ENCODE results near the gene HAAO.
"Not testable (repeated sequence)": the region's sequence is repeated elsewhere in the genome, so short reads cannot be mapped to it uniquely, and the experiment has no call there.

Gene HAAO

GRCh38 chr2:42742740-42743658 lies 49.4 kb downstream of the HAAO start:
- no peak overlapping the region for H3K4me3 ChIP-seq (ENCODE audit: low read depth, low read length)
- DNase-seq (ENCODE audit: low read depth, low spot score), result no peak
- in situ Hi-C loops (cut with HindIII; ENCODE audit: low sequenced_read_pairs), result no loop called here
- TF ChIP-seq CTCF (IDR thresholded peaks at IDR 0.05; ENCODE audit: low read depth, low read length), result no peak

- in situ Hi-C loops (cut with HindIII; ENCODE audit: low sequenced_read_pairs), result no loop called here
- no peak for TF ChIP-seq CTCF (IDR thresholded peaks at IDR 0.05; ENCODE audit: low read depth, low read length)
- no peak for DNase-seq (ENCODE audit: low read depth, low spot score)
- H3K4me3 ChIP-seq (ENCODE audit: low read depth, low read length), result no peak overlapping the region
Measured at GRCh38 chr2:42741140-42741539, 51.2 kb downstream of the HAAO start.

- TF ChIP-seq CTCF (IDR thresholded peaks at IDR 0.05; ENCODE audit: low read depth, low read length), result no peak
- no peak for DNase-seq (ENCODE audit: low read depth, low spot score)
- H3K4me3 ChIP-seq (ENCODE audit: low read depth, low read length), result no peak overlapping the region
- in situ Hi-C loops (cut with HindIII; ENCODE audit: low sequenced_read_pairs), result no loop called here
Measured at GRCh38 chr2:42736598-42737322, 55.6 kb downstream of the HAAO start.

GRCh38 chr2:42733852-42734251 lies 58.5 kb downstream of the HAAO start:
- no peak overlapping the region for H3K4me3 ChIP-seq (ENCODE audit: low read depth, low read length)
- TF ChIP-seq CTCF (IDR thresholded peaks at IDR 0.05; ENCODE audit: low read depth, low read length), result no peak
- in situ Hi-C loops (cut with HindIII; ENCODE audit: low sequenced_read_pairs), result no loop called here
- DNase-seq (ENCODE audit: low read depth, low spot score), result no peak

GRCh38 chr2:42731316-42731715 lies 61.1 kb downstream of the HAAO start:
- H3K4me3 ChIP-seq (ENCODE audit: low read depth, low read length); in situ Hi-C loops (cut with HindIII; ENCODE audit: low sequenced_read_pairs); DNase-seq (ENCODE audit: low read depth, low spot score): not testable (repeated sequence)

GRCh38 chr2:42726680-42727079 lies 65.7 kb downstream of the HAAO start:
- no peak overlapping the region for H3K4me3 ChIP-seq (ENCODE audit: low read depth, low read length)
- TF ChIP-seq CTCF (IDR thresholded peaks at IDR 0.05; ENCODE audit: low read depth, low read length), result no peak
- DNase-seq (ENCODE audit: low read depth, low spot score), result no peak
- in situ Hi-C loops (cut with HindIII; ENCODE audit: low sequenced_read_pairs), result no loop called here

- in situ Hi-C loops (cut with HindIII; ENCODE audit: low sequenced_read_pairs), result no loop called here
- DNase-seq (ENCODE audit: low read depth, low spot score), result no peak
- TF ChIP-seq CTCF (IDR thresholded peaks at IDR 0.05; ENCODE audit: low read depth, low read length), result no peak
- H3K4me3 ChIP-seq (ENCODE audit: low read depth, low read length), result no peak overlapping the region
Measured at GRCh38 chr2:42725657-42726056, 66.7 kb downstream of the HAAO start.
